ENCODE measurements around the gene PDXK. TPM values are rescaled to one million over a fixed set of nuclear protein-coding genes. Genes with fewer than 3 reads are reported as not detected.

PDXK gene
- total RNA-seq, 6 experiments from 2014 or later, result 52.9 to 87.5 (median 58.9) TPM

GRCh38 chr21:43723648-43724047, 4.7 kb downstream of the PDXK start:
- Histone ChIP-seq H3K9me3 (no peaks in the 10 kb centered on the region), H3K4me3 (no peak overlapping the region), H3K27ac (no peak overlapping the region), H3K27me3 (no peaks in the 10 kb centered on the region), H3K36me3 (peaks cover 0 to 7% (median 2%) of the 10 kb centered on the region in 4 donors), H3K4me1 (peaks cover 0 to 56% (median 35%) of the 10 kb centered on the region in 4 donors)
- DNase-seq, result peak in 1 of 3 donors; percentile 59
- intact Hi-C loops (cut with DNase I), result no loop called here
- TF ChIP-seq POLR2A (IDR thresholded peaks at IDR 0.05) (no peak), CTCF (IDR thresholded peaks at IDR 0.05) (no peak)
- no peak for ATAC-seq
- 60% methylated on average over 4 of the region's 12 CpGs for WGBS (ENCODE audit: insufficient coverage, low coverage, low lambda C conversion rate, missing lambda C conversion rate)

- no peak for ATAC-seq
- Histone ChIP-seq H3K27me3 (no peaks in the 10 kb centered on the region), H3K36me3 (peaks cover 0 to 7% (median 2%) of the 10 kb centered on the region in 4 donors), H3K4me3 (no peak overlapping the region), H3K4me1 (peaks cover 2 to 63% (median 39%) of the 10 kb centered on the region in 4 donors), H3K27ac (peak overlapping the region; percentile 92 to 98 (median 94)), H3K9me3 (no peaks in the 10 kb centered on the region)
- no peak for DNase-seq
- no peak for TF ChIP-seq CTCF (IDR thresholded peaks at IDR 0.05)
- no peak for TF ChIP-seq POLR2A (IDR thresholded peaks at IDR 0.05)
- intact Hi-C loops (cut with DNase I), result no loop called here
- WGBS (ENCODE audit: insufficient coverage, low coverage, low lambda C conversion rate, missing lambda C conversion rate), result 29% methylated on average over 7 of the region's 21 CpGs
Measured at GRCh38 chr21:43726686-43727518, 8.0 kb downstream of the PDXK start.

- H3K9me3 ChIP-seq, result no peaks in the 10 kb centered on the region
- peaks cover 0 to 7% (median 2%) of the 10 kb centered on the region in 4 donors for H3K36me3 ChIP-seq
- intact Hi-C loops (cut with DNase I), result no loop called here
- DNase-seq, result peak; percentile 89 to 94 (median 93)
- ATAC-seq, result peak; percentile 53 to 63 (median 58)
- WGBS (ENCODE audit: insufficient coverage, low coverage, low lambda C conversion rate, missing lambda C conversion rate), result 0% methylated on average over 3 of the region's 10 CpGs
- H3K4me3 ChIP-seq, result peak overlapping the region; percentile 47 to 59 (median 50)
- no peaks in the 10 kb centered on the region for H3K27me3 ChIP-seq
- TF ChIP-seq CTCF (IDR thresholded peaks at IDR 0.05) (peak in 1 of 4 donors; percentile 6), POLR2A (IDR thresholded peaks at IDR 0.05) (no peak)
- H3K4me1 ChIP-seq, result peaks cover 2 to 71% (median 43%) of the 10 kb centered on the region in 4 donors
- H3K27ac ChIP-seq, result peak overlapping the region; percentile 92 to 98 (median 94)
Measured at GRCh38 chr21:43727519-43728153, 8.7 kb downstream of the PDXK start.

- H3K36me3 ChIP-seq, result peaks cover 0 to 7% (median 2%) of the 10 kb centered on the region in 4 donors
- TF ChIP-seq CTCF (IDR thresholded peaks at IDR 0.05) (no peak), POLR2A (IDR thresholded peaks at IDR 0.05) (no peak)
- no peaks in the 10 kb centered on the region for H3K27me3 ChIP-seq
- H3K27ac ChIP-seq, result peak overlapping the region; percentile 92 to 98 (median 94)
- H3K9me3 ChIP-seq, result no peaks in the 10 kb centered on the region
- H3K4me1 ChIP-seq, result peaks cover 2 to 74% (median 44%) of the 10 kb centered on the region in 4 donors
- intact Hi-C loops (cut with DNase I), result no loop called here
- 0% methylated on average over 5 of the region's 7 CpGs for WGBS (ENCODE audit: insufficient coverage, low coverage, low lambda C conversion rate, missing lambda C conversion rate)
- peak; percentile 27 to 60 (median 50) for ATAC-seq
- peak; percentile 53 to 82 (median 77) for DNase-seq
- H3K4me3 ChIP-seq, result peak overlapping the region; percentile 47 to 59 (median 50)
Measured at GRCh38 chr21:43728154-43728466, 9.2 kb downstream of the PDXK start.
